ENCODE measurements around the gene UQCRQ. TPM values are rescaled to one million over a fixed set of nuclear protein-coding genes. Genes with fewer than 3 reads are reported as not detected.
A peak's percentile ranks its signal among the peaks of the same experiment; 100 is the strongest.
"Not testable (repeated sequence)": the region's sequence is repeated elsewhere in the genome, so short reads cannot be mapped to it uniquely, and the experiment has no call there.

The UQCRQ gene
- total RNA-seq, 1 experiment from 2014 or later = 254 TPM

- peak; percentile 74 for DNase-seq (ENCODE audit: low read depth)
- in situ Hi-C loops (cut with HindIII; ENCODE audit: low pct_unique_long_range_greater_than_20kb, low sequenced_read_pairs) = no loop called here
Measured at GRCh38 chr5:132830436-132831094, 35.9 kb upstream of the UQCRQ start, which contains the start of gene SHROOM1. Gene SHROOM1, minus strand, starts transcription at chr5:132830647. Its CDS starts 4,507 bp downstream, at chr5:132826140.

GRCh38 chr5:132831095-132831860 is 35.2 kb upstream of the UQCRQ start:
- DNase-seq (ENCODE audit: low read depth) = no peak
- in situ Hi-C loops (cut with HindIII; ENCODE audit: low pct_unique_long_range_greater_than_20kb, low sequenced_read_pairs) = no loop called here

DNA sequence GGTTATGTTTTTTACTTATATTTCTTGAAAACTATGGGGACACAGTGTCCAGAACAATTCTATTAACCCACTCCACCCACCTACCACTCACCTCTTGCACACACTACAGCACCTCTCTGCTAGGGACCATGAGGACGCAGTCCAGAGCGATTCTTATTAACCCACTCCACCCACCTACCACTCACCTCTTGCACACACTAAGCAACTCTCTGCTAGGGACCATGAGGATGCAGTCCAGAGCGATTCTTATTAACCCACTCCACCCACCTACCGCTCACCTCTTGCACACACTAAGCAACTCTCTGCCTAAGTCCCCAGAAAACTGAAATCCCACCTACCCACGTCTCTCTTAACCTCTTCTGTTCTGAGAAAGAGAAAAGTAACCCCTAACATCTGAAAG is 33.8 kb upstream of the UQCRQ start:
- in situ Hi-C loops (cut with HindIII; ENCODE audit: low pct_unique_long_range_greater_than_20kb, low sequenced_read_pairs) = no loop called here
- no peak for DNase-seq (ENCODE audit: low read depth)

DNA sequence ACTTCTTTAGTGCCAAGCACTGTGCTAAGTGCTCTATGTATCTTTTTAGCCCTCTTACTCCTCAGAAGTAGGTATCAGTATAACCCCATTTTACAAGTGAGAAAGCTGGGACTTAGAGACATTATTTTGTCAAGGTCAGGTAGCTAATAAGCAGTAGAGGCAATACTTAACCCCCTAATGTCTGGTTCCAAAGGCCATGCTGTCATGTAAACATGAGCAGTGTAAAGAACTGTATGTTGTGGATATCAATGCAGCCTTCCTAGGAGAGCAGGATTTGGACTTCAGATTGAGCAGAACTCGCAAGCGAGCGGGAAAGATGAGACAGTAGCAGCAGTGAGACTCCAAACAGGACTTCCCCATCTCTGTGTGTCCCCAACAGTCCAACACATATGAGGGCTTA is 32.4 kb upstream of the UQCRQ start:
- in situ Hi-C loops (cut with HindIII; ENCODE audit: low pct_unique_long_range_greater_than_20kb, low sequenced_read_pairs) = no loop called here
- DNase-seq (ENCODE audit: low read depth) = no peak

- in situ Hi-C loops (cut with HindIII; ENCODE audit: low pct_unique_long_range_greater_than_20kb, low sequenced_read_pairs) = no loop called here
Measured at GRCh38 chr5:132836852-132837251, 29.6 kb upstream of the UQCRQ start.

GRCh38 chr5:132837868-132838267 is 28.6 kb upstream of the UQCRQ start:
- in situ Hi-C loops (cut with HindIII; ENCODE audit: low pct_unique_long_range_greater_than_20kb, low sequenced_read_pairs) = no loop called here
- DNase-seq (ENCODE audit: low read depth) = peak; percentile 23

More at GRCh38 chr5:132836852-132837251, 29.6 kb upstream of the UQCRQ start:
- DNase-seq (ENCODE audit: low read depth) = no peak

DNA sequence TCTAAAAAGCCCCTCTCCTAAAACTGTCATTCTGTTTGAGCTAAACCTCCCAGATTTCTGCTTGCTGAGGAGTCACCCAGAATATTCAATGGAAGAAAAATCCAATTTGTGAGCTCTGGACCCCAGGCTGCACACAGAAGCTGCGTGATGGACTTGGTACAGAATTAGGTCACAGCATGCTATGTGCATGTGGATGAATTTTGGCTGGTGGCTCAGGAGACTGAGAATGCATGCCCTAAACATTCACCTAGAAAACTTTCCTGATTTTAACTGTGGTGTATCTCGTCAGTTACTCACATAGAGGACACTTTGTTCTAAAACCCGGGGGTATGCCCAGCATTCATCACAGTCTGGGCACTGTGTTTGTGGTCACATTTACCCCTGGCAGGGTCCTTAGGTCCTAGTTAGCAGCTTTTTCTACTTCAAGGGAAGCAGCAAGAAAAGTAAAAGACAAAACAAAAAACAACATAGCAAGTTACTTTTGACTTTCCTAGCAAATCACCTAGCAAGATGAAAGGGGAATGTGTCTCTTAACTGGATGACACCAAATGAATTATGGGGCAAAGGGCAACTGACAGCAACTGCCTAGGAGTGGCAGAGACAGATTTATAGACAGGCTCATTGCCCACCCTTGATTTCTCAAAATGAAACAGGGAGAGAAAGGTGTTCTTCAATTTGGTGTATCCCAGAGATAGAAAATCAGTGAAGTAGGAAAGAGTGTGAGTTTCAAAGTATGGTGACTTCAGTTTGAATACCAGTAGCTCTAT is 27.7 kb upstream of the UQCRQ start:
- in situ Hi-C loops (cut with HindIII; ENCODE audit: low pct_unique_long_range_greater_than_20kb, low sequenced_read_pairs) = no loop called here
- DNase-seq (ENCODE audit: low read depth) = no peak

- in situ Hi-C loops (cut with HindIII; ENCODE audit: low pct_unique_long_range_greater_than_20kb, low sequenced_read_pairs) = no loop called here
- no peak for DNase-seq (ENCODE audit: low read depth)
Measured at GRCh38 chr5:132839426-132840301, 26.8 kb upstream of the UQCRQ start.

GRCh38 chr5:132840313-132840712 is 26.1 kb upstream of the UQCRQ start:
- DNase-seq (ENCODE audit: low read depth) = no peak
- in situ Hi-C loops (cut with HindIII; ENCODE audit: low pct_unique_long_range_greater_than_20kb, low sequenced_read_pairs) = no loop called here

GRCh38 chr5:132840896-132841295 is 25.5 kb upstream of the UQCRQ start:
- DNase-seq (ENCODE audit: low read depth) = no peak
- in situ Hi-C loops (cut with HindIII; ENCODE audit: low pct_unique_long_range_greater_than_20kb, low sequenced_read_pairs) = no loop called here

GRCh38 chr5:132841305-132841704 is 25.1 kb upstream of the UQCRQ start:
- no peak for DNase-seq (ENCODE audit: low read depth)
- in situ Hi-C loops (cut with HindIII; ENCODE audit: low pct_unique_long_range_greater_than_20kb, low sequenced_read_pairs) = no loop called here

- in situ Hi-C loops (cut with HindIII; ENCODE audit: low pct_unique_long_range_greater_than_20kb, low sequenced_read_pairs) = no loop called here
Measured at GRCh38 chr5:132848270-132848669, 18.2 kb upstream of the UQCRQ start.

GRCh38 chr5:132849347-132849746 is 17.1 kb upstream of the UQCRQ start:
- in situ Hi-C loops (cut with HindIII; ENCODE audit: low pct_unique_long_range_greater_than_20kb, low sequenced_read_pairs) = no loop called here
- no peak for DNase-seq (ENCODE audit: low read depth)

More at GRCh38 chr5:132848270-132848669, 18.2 kb upstream of the UQCRQ start:
- DNase-seq (ENCODE audit: low read depth) = no peak

DNA sequence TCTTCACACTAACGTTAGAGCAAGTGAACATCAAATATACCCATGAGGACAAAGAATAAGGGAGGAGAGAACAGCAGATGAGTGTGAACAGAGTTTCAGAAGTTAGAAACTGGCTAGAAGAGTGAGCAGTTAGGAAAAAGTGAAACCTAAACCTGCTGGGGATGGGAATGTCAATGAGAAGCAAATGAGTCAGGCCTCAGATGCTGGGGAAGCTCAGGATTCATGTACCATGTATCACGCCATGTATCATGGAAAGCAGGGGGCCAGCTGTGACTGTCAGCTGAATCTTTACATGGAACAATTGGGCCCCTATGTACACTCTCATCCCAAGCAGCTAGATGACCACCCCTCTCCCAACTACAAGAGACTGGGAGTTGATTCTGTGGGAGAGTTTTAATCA is 16.4 kb upstream of the UQCRQ start:
- DNase-seq (ENCODE audit: low read depth) = no peak
- in situ Hi-C loops (cut with HindIII; ENCODE audit: low pct_unique_long_range_greater_than_20kb, low sequenced_read_pairs) = no loop called here

DNA sequence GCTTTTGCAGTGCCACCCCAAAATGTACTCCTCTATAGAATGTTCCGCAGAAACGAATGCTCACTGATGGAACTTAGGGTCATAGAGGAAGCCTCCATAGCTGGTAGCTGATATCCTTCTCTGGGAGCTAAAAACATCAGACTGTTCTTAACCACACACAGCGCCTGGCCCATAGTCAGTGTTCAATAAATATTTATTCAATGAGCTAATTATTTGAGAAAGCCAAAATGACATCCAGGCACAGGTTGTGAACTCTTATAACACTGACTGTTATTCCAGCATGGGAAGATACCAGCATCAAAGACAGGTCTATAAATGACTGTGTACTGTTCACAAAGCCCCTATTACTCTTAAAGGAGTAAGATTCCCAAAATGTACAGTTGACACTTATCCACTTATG is 13.1 kb upstream of the UQCRQ start:
- in situ Hi-C loops (cut with HindIII; ENCODE audit: low pct_unique_long_range_greater_than_20kb, low sequenced_read_pairs) = no loop called here
- DNase-seq (ENCODE audit: low read depth) = no peak

- DNase-seq (ENCODE audit: low read depth) = no peak
- in situ Hi-C loops (cut with HindIII; ENCODE audit: low pct_unique_long_range_greater_than_20kb, low sequenced_read_pairs) = no loop called here
Measured at GRCh38 chr5:132853790-132854189, 12.7 kb upstream of the UQCRQ start.

- in situ Hi-C loops (cut with HindIII; ENCODE audit: low pct_unique_long_range_greater_than_20kb, low sequenced_read_pairs) = no loop called here
- DNase-seq (ENCODE audit: low read depth) = no peak
Measured at GRCh38 chr5:132854301-132854700, 12.1 kb upstream of the UQCRQ start.

DNA sequence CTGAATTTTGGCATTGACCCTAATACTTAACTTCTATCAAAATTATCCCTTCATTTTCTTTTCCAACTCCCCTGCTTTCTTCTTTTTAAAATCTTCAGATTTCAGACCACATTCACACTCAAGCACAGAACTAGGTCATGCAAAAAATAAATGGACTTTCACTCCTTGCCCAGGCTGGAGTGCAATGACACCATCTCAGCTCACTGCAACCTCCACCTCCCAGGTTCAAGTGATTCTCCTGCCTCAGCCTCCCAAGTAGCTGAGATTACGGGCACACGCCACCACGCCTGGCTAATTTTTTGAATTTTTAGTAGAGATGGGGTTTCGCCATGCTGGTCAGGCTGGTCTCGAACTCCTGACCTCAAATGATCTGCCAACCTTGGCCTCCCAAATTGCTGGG is 11.4 kb upstream of the UQCRQ start:
- in situ Hi-C loops (cut with HindIII; ENCODE audit: low pct_unique_long_range_greater_than_20kb, low sequenced_read_pairs); DNase-seq (ENCODE audit: low read depth): not testable (repeated sequence)
